ENCODE data around the gene CLHC1. TPM values are rescaled to one million over a fixed set of nuclear protein-coding genes. Genes with fewer than 3 reads are reported as not detected.
A peak's percentile ranks its signal among the peaks of the same experiment; 100 is the strongest.

CLHC1 gene
- total RNA-seq, 3 donors from 2014 or later (not counting 1 experiment from before 2014, with no cell fraction given): 5.6 to 14.9 (median 6.3) TPM

- Mint-ChIP-seq H3K36me3 (no peaks in the 10 kb centered on the region), H3K4me3 (no peak overlapping the region), H3K4me1 (peaks cover 5 to 14% of the 10 kb centered on the region in 2 donors), H3K9me3 (no peaks in the 10 kb centered on the region), H3K27ac (no peak overlapping the region), H3K27me3 (ENCODE audit: low read depth in 2 of 2) (no peaks in the 10 kb centered on the region)
- 60% methylated on average over 6 of the region's 6 CpGs for WGBS (ENCODE audit: insufficient coverage)
- no peak overlapping the region for H3K27ac ChIP-seq (ENCODE audit: low read length)
- peak in 1 of 2 donors; percentile 73 for DNase-seq
- no peaks in the 10 kb centered on the region for H3K9me3 ChIP-seq (ENCODE audit: control insufficient read depth, insufficient read depth, low read length)
- TF ChIP-seq CTCF (IDR thresholded peaks at IDR 0.05): peak; percentile 59
- no peaks in the 10 kb centered on the region for H3K36me3 ChIP-seq (ENCODE audit: control insufficient read depth, insufficient read depth, low read length)
- no peak overlapping the region for H3K4me3 ChIP-seq (ENCODE audit: low read length)
- intact Hi-C loops (cut with micrococcal nuclease): loop anchor here (2.0 kb wide), 2 partner anchors 154 to 268 kb away; no protein-coding TSS in a partner anchor
- H3K27me3 ChIP-seq (ENCODE audit: control insufficient read depth, insufficient read depth, low read length): no peaks in the 10 kb centered on the region
- ATAC-seq: peak in 2 of 3 donors; percentile 48 to 62
- no peaks in the 10 kb centered on the region for H3K4me1 ChIP-seq (ENCODE audit: control insufficient read depth, insufficient read depth, low read length)
These were observed 63.6 kb downstream of the CLHC1 start for GRCh38 chr2:55168221-55169154.

- no peak overlapping the region for H3K27ac ChIP-seq (ENCODE audit: low read length)
- no peak for ATAC-seq
- no peak for TF ChIP-seq CTCF (IDR thresholded peaks at IDR 0.05)
- H3K27me3 Mint-ChIP-seq (ENCODE audit: low read depth in 2 of 2): peaks cover 0 to 2% of the 10 kb centered on the region in 2 donors
- intact Hi-C loops (cut with micrococcal nuclease): no loop called here
- H3K4me1 ChIP-seq (ENCODE audit: control insufficient read depth, insufficient read depth, low read length): no peaks in the 10 kb centered on the region
- no peaks in the 10 kb centered on the region for H3K9me3 Mint-ChIP-seq
- no peak for DNase-seq
- no peak overlapping the region for H3K4me3 Mint-ChIP-seq
- no peaks in the 10 kb centered on the region for H3K9me3 ChIP-seq (ENCODE audit: control insufficient read depth, insufficient read depth, low read length)
- H3K27ac Mint-ChIP-seq: no peak overlapping the region
- H3K36me3 ChIP-seq (ENCODE audit: control insufficient read depth, insufficient read depth, low read length): no peaks in the 10 kb centered on the region
- H3K27me3 ChIP-seq (ENCODE audit: control insufficient read depth, insufficient read depth, low read length): no peaks in the 10 kb centered on the region
- no peak overlapping the region for H3K4me3 ChIP-seq (ENCODE audit: low read length)
- peaks cover 5 to 14% of the 10 kb centered on the region in 2 donors for H3K4me1 Mint-ChIP-seq
- no peaks in the 10 kb centered on the region for H3K36me3 Mint-ChIP-seq
- WGBS (ENCODE audit: insufficient coverage): 94% methylated on average over 1 of the region's 1 CpG
These were observed 66.5 kb downstream of the CLHC1 start for GRCh38 chr2:55165626-55166025.

GRCh38 chr2:55164534-55165480, 67.3 kb downstream of the CLHC1 start:
- Histone ChIP-seq H3K36me3 (ENCODE audit: control insufficient read depth, insufficient read depth, low read length) (no peaks in the 10 kb centered on the region), H3K27me3 (ENCODE audit: control insufficient read depth, insufficient read depth, low read length) (no peaks in the 10 kb centered on the region), H3K9me3 (ENCODE audit: control insufficient read depth, insufficient read depth, low read length) (no peaks in the 10 kb centered on the region), H3K27ac (ENCODE audit: low read length) (no peak overlapping the region), H3K4me1 (ENCODE audit: control insufficient read depth, insufficient read depth, low read length) (no peaks in the 10 kb centered on the region), H3K4me3 (ENCODE audit: low read length) (no peak overlapping the region)
- ATAC-seq (no peak), DNase-seq (no peak)
- Mint-ChIP-seq H3K27ac (no peak overlapping the region), H3K36me3 (no peaks in the 10 kb centered on the region), H3K4me3 (no peak overlapping the region), H3K9me3 (no peaks in the 10 kb centered on the region), H3K4me1 (peaks cover 5 to 14% of the 10 kb centered on the region in 2 donors), H3K27me3 (ENCODE audit: low read depth in 2 of 2) (peaks cover 0 to 2% of the 10 kb centered on the region in 2 donors)
- no peak for TF ChIP-seq CTCF (IDR thresholded peaks at IDR 0.05)
- WGBS (ENCODE audit: insufficient coverage): 94% methylated on average over 10 of the region's 12 CpGs
- intact Hi-C loops (cut with micrococcal nuclease): no loop called here
